Mucosa of rectum (tissue), 2 donors: ENCODE results near the gene FHAD1.
A peak's percentile ranks its signal among the peaks of the same experiment; 100 is the strongest.
"Not testable (repeated sequence)": the region's sequence is repeated elsewhere in the genome, so short reads cannot be mapped to it uniquely, and the experiment has no call there.

ENCODE experiments used
- H3K27ac ChIP-seq, 2 donors: one replicate each; pipeline ENCODE4 v1.7.0; 2013; ENCODE audit warnings: inconsistent platforms in 2 of 2, low read depth in 2 of 2, low read length in 2 of 2
- H3K27me3 ChIP-seq, 2 donors: one replicate each; pipeline ENCODE4 v1.7.0; 2013; ENCODE audit warnings: low read length in 2 of 2; ENCODE audit not compliant: control insufficient read depth in 2 of 2, insufficient read depth in 2 of 2
- H3K36me3 ChIP-seq, 2 donors: one replicate each; pipeline ENCODE4 v1.7.0; 2013; ENCODE audit warnings: low read length in 2 of 2; ENCODE audit not compliant: control insufficient read depth in 2 of 2, insufficient read depth in 2 of 2
- H3K4me1 ChIP-seq, 2 donors: one replicate each; pipeline ENCODE4 v1.7.0; 2013; ENCODE audit warnings: low read length in 2 of 2, mild to moderate bottlenecking in 1 of 2; ENCODE audit not compliant: control insufficient read depth in 2 of 2, insufficient read depth in 2 of 2
- H3K4me3 ChIP-seq, 2 donors: one replicate each; pipeline ENCODE4 v1.7.0; 2013; ENCODE audit warnings: low read length in 2 of 2
- H3K9ac ChIP-seq, 2 donors: one replicate each; pipeline ENCODE4 v1.7.0; 2013; ENCODE audit warnings: low read length in 2 of 2, low read depth in 1 of 2, mild to moderate bottlenecking in 1 of 2
- H3K9me3 ChIP-seq, 2 donors: one replicate each; pipeline ENCODE4 v1.7.0; 2013; ENCODE audit warnings: low read length in 2 of 2; ENCODE audit not compliant: control insufficient read depth in 2 of 2
- donor health status: healthy.
- donor health status: Normal muscosa, but diverticular disease.

The FHAD1 gene

GRCh38 chr1:15429701-15430149 lies 182.7 kb downstream of the FHAD1 start:
- Histone ChIP-seq H3K4me1 (peaks cover 26 to 46% of the 10 kb centered on the region in 2 donors), H3K27me3 (no peaks in the 10 kb centered on the region), H3K9ac (no peak overlapping the region), H3K27ac (peak overlapping the region in 1 of 2 donors; percentile 49), H3K9me3 (no peaks in the 10 kb centered on the region), H3K4me3 (no peak overlapping the region), H3K36me3 (peaks cover 25 to 34% of the 10 kb centered on the region in 2 donors)

- Histone ChIP-seq H3K9me3 (no peaks in the 10 kb centered on the region), H3K27ac (peak overlapping the region; percentile 32 to 49), H3K9ac (peak overlapping the region in 1 of 2 donors; percentile 6), H3K4me3 (no peak overlapping the region), H3K4me1 (peaks cover 14 to 33% of the 10 kb centered on the region in 2 donors), H3K36me3 (peaks cover 22 to 29% of the 10 kb centered on the region in 2 donors), H3K27me3 (no peaks in the 10 kb centered on the region)
Observed at GRCh38 chr1:15430787-15431570, 184.0 kb downstream of the FHAD1 start.

GRCh38 chr1:15431571-15431948 lies 184.5 kb downstream of the FHAD1 start:
- peaks cover 16 to 23% of the 10 kb centered on the region in 2 donors for H3K36me3 ChIP-seq
- no peaks in the 10 kb centered on the region for H3K9me3 ChIP-seq
- peak overlapping the region in 1 of 2 donors; percentile 25 for H3K27ac ChIP-seq
- no peak overlapping the region for H3K4me3 ChIP-seq
- no peaks in the 10 kb centered on the region for H3K27me3 ChIP-seq
- H3K4me1 ChIP-seq: peaks cover 8 to 28% of the 10 kb centered on the region in 2 donors
- H3K9ac ChIP-seq: no peak overlapping the region

GRCh38 chr1:15432324-15432723 lies 185.3 kb downstream of the FHAD1 start:
- no peak overlapping the region for H3K9ac ChIP-seq
- H3K4me1 ChIP-seq: peaks cover 4 to 20% of the 10 kb centered on the region in 2 donors
- H3K27me3 ChIP-seq: no peaks in the 10 kb centered on the region
- H3K9me3 ChIP-seq: no peaks in the 10 kb centered on the region
- H3K27ac ChIP-seq: peak overlapping the region in 1 of 2 donors; percentile 53
- H3K4me3 ChIP-seq: no peak overlapping the region
- H3K36me3 ChIP-seq: peaks cover 13 to 19% of the 10 kb centered on the region in 2 donors

- H3K27ac ChIP-seq: no peak overlapping the region
- no peak overlapping the region for H3K4me3 ChIP-seq
- H3K9ac ChIP-seq: no peak overlapping the region
- H3K4me1 ChIP-seq: peaks cover 0 to 13% of the 10 kb centered on the region in 2 donors
- H3K36me3 ChIP-seq: peaks cover 5 to 11% of the 10 kb centered on the region in 2 donors
- no peaks in the 10 kb centered on the region for H3K27me3 ChIP-seq
- H3K9me3 ChIP-seq: no peaks in the 10 kb centered on the region
Observed at GRCh38 chr1:15433471-15433870, 186.4 kb downstream of the FHAD1 start.

- H3K9ac ChIP-seq, H3K9me3 ChIP-seq, H3K36me3 ChIP-seq, H3K4me3 ChIP-seq, H3K27ac ChIP-seq, H3K27me3 ChIP-seq: not testable (repeated sequence)
- H3K4me1 ChIP-seq: peaks cover 0 to 13% of the 10 kb centered on the region in 2 donors
Observed at GRCh38 chr1:15434739-15435138, 187.7 kb downstream of the FHAD1 start.

GRCh38 chr1:15435239-15436077 lies 188.4 kb downstream of the FHAD1 start:
- Histone ChIP-seq H3K27me3 (no peaks in the 10 kb centered on the region), H3K27ac (no peak overlapping the region), H3K4me1 (peaks cover 0 to 13% of the 10 kb centered on the region in 2 donors), H3K9me3 (no peaks in the 10 kb centered on the region), H3K36me3 (peaks cover 0 to 3% of the 10 kb centered on the region in 2 donors), H3K4me3 (no peak overlapping the region), H3K9ac (no peak overlapping the region)

- no peaks in the 10 kb centered on the region for H3K27me3 ChIP-seq
Observed at GRCh38 chr1:15436881-15437442, 189.9 kb downstream of the FHAD1 start.

GRCh38 chr1:15439325-15439724 lies 192.3 kb downstream of the FHAD1 start:
- no peaks in the 10 kb centered on the region for H3K4me1 ChIP-seq
- no peaks in the 10 kb centered on the region for H3K36me3 ChIP-seq
- H3K9ac ChIP-seq: no peak overlapping the region
- no peaks in the 10 kb centered on the region for H3K27me3 ChIP-seq
- no peak overlapping the region for H3K4me3 ChIP-seq
- H3K27ac ChIP-seq: no peak overlapping the region
- H3K9me3 ChIP-seq: no peaks in the 10 kb centered on the region

More at GRCh38 chr1:15436881-15437442, 189.9 kb downstream of the FHAD1 start:
- Histone ChIP-seq H3K4me1 (peaks cover 0 to 9% of the 10 kb centered on the region in 2 donors), H3K27ac (no peak overlapping the region), H3K9me3 (no peaks in the 10 kb centered on the region), H3K4me3 (no peak overlapping the region), H3K9ac (no peak overlapping the region), H3K36me3 (no peaks in the 10 kb centered on the region)

GRCh38 chr1:15440357-15440756 lies 193.3 kb downstream of the FHAD1 start:
- Histone ChIP-seq H3K27ac (no peak overlapping the region), H3K4me1 (no peaks in the 10 kb centered on the region), H3K36me3 (no peaks in the 10 kb centered on the region), H3K9ac (no peak overlapping the region), H3K9me3 (no peaks in the 10 kb centered on the region), H3K27me3 (no peaks in the 10 kb centered on the region), H3K4me3 (no peak overlapping the region)
